T1000 (cell line): ENCODE data around the gene UBASH3A.

Experiments
- DNase-seq: peaks from one replicate; lab custom pipeline; 2025; ENCODE audit warnings: mixed read lengths; lab: John Stamatoyannopoulos, UW

Gene UBASH3A

GRCh38 chr21:42451941-42452340 lies 48.2 kb downstream of the UBASH3A start:
- DNase-seq = no peak

DNA sequence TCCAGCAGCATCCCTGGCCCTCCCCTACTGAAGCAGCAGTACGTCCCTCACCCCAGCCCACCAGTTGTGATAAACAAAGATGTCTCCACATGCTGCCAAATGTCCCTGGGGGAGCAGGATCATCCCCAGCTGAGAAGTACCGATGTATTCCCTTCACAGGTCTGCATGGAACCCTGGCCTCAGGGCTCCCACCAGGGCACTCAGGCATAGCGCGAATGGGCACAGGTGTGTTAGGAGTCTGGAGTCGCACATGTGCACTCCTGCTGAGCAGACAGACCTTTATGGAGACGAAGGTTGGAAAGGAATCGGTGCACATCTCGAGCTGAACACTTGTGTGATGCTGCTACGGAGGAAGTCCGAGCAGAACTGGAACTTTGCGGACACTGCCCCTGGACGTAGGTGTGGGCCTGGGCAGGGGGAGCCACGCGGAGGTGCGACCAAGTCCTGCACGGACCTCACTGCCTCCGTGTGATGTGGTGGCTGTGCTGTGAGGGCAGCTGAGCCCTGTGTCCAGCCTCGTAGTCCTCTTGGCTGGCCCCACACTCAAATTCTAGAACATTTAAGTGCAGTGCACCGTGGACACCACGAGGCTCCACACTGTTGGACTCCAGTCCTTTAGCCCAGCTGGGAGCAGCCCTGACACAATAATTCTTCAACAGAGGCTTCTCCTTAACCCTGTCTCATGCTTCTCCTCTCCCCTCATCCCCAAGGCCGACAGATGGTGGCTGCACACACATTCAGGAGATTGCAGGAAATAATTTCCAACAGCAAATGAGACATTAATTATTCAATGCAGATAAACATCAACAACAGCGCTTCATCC lies 48.9 kb downstream of the UBASH3A start:
- no peak for DNase-seq

- no peak for DNase-seq
These were observed 49.7 kb downstream of the UBASH3A start for GRCh38 chr21:42453224-42453985.

GRCh38 chr21:42453986-42454570 lies 50.4 kb downstream of the UBASH3A start:
- no peak for DNase-seq

GRCh38 chr21:42454786-42455185 lies 51.1 kb downstream of the UBASH3A start:
- no peak for DNase-seq

GRCh38 chr21:42455196-42455595 lies 51.5 kb downstream of the UBASH3A start:
- DNase-seq = no peak

GRCh38 chr21:42455754-42456440 lies 52.2 kb downstream of the UBASH3A start:
- no peak for DNase-seq

- no peak for DNase-seq
These were observed 52.8 kb downstream of the UBASH3A start for GRCh38 chr21:42456457-42456856.

- DNase-seq = no peak
These were observed 55.4 kb downstream of the UBASH3A start for GRCh38 chr21:42459082-42459460.

DNA sequence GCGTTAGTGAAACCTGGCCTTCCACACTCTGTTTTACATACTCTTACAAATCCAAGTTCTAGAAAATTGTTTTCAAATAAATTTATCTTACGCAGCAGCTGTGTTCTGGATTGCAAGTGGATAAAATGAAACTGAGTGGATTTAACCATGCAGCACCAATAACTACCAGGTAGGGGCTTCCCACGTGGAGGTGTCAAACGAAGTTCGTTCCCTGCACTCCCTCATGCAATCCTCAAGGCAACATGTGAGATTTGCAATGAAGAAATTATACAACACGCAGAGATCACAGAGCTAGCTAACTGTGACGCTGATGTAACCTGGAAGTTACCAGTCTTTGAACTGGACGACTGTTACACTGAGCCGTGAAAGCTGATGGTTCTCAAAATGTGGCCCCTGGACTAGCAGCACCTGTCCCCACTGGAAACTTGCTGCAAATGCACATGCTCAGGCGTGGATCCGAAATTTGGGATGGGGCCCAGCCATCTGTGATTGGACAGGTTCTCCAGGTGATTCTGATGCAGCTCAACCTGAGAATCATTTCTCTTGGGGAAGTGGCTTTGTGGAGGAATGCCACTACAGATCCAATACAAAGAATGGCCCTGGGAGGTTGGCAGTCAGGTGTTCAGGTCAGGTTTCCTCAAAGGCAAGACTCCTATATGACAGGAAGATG lies 56.0 kb downstream of the UBASH3A start:
- DNase-seq = no peak

DNA sequence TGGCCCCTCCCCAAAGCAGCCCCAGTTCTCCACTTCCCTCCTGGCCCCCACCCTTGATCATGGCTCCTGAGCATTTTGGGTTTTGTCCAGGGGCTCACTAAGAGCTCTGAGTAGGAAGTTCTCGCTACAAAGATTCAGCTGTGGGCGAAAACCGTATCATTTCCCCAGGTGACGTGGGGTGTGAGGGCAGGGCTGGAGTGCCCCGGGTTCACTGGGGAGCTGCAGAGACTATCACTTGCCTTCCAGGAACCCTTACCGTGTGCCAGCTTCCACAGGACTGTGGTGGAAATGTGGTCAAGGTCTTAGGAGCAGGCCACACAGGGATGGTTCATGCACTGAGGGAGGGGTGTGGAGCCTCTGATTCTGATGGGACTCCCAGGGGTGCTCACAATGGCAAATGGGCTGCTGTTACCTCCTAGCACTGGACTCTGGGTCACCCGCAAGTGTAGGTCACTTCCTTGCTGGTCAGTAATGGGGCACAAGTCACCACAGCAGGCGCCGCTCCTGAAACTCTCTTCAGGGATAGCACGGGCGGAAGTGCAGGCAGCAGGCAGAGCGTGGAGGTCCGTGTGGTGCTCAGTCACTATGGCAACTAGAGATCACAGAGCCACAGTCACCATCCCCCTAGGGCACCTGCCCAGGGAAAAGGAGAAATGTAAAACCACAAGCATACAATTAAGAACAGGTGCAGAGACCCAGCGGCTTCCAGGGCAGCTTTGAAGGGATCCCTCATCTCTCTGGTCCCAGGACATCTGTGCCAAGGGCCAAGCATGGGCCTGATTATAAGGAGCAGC lies 56.9 kb downstream of the UBASH3A start:
- DNase-seq = no peak

- DNase-seq = no peak
These were observed 57.5 kb downstream of the UBASH3A start for GRCh38 chr21:42461185-42461520.

- no peak for DNase-seq
These were observed 58.5 kb downstream of the UBASH3A start for GRCh38 chr21:42461881-42462877.

DNA sequence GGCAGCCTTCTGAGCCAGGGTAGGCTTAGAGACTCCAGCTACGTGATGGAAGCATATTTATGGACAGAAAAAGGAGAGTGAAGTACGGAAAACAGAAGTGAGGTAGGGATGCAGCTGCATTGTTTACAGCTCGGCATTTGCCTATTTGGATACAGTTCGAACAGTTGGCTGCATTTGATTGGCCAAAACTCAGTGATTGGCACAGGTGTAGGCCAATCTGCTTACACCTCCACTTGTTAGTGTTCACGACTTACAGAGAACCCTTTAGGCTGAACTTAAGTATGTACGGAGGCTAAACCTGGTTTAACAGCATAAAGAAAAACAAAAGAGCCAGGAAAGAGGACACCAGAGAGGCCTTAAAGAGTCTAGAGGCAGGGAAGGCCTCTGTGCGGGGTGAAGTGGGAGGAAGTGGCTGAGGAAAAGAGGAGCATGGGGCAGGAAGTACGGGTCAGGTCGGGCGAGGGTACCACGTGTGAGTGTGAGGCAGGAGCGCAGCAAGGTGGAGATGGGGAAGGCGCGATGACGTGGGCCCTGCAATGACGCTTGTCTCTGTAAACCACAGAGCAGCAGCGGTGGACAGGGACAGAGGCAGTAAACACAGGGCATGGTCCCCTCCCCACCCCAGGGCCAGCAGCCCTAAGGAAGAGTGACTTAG lies 60.3 kb downstream of the UBASH3A start:
- DNase-seq = no peak

GRCh38 chr21:42465008-42465802 lies 61.5 kb downstream of the UBASH3A start:
- DNase-seq = no peak

DNA sequence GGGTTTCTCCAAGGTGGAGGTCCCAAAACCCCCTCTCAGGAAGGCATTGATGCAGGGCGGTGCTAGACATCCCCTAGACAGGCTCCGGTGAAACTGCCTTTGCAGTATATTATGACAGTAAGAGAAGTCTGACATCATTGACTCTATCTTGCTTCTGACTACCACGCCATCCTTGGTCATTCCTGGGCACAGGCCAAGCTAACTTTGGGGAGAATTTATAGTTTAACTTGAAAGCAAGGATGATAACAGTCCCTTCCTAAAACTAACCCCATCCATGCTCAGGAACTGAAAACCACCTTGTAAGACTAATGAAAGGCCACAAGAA lies 62.1 kb downstream of the UBASH3A start:
- no peak for DNase-seq

GRCh38 chr21:42466700-42467099 lies 63.0 kb downstream of the UBASH3A start:
- DNase-seq = no peak

- DNase-seq = no peak
These were observed 63.7 kb downstream of the UBASH3A start for GRCh38 chr21:42467140-42467983.
